CD4-positive, CD25-positive, alpha-beta regulatory T cell (primary cell): ENCODE results near the gene IREB2. TPM values are rescaled to one million over a fixed set of nuclear protein-coding genes. Genes with fewer than 3 reads are reported as not detected.

Source experiments
- ATAC-seq, 2 donors: fragments of 150-1000 bp; cut with Tn5 transposase; one replicate each; pipeline ENCODE4 v1.10.0; 2021; ENCODE audit warnings: low read depth in 2 of 2, moderate number of reproducible peaks in 2 of 2, moderate library complexity in 1 of 2
- DNase-seq, 3 donors: peaks; one replicate each; pipeline versions ENCODE4 v3.0.0 to v3.0.0-alpha.2; 2012 to 2022; ENCODE audit warnings: mixed read lengths in 1 of 3
- H3K27ac ChIP-seq: one replicate; pipeline ENCODE4 v1.7.0; 2013; ENCODE audit warnings: mild to moderate bottlenecking, low read length; ENCODE audit not compliant: insufficient read depth, poor library complexity, severe bottlenecking
- H3K27me3 ChIP-seq: one replicate; pipeline ENCODE4 v1.7.0; 2013; ENCODE audit warnings: low read length; ENCODE audit not compliant: control insufficient read depth, insufficient read depth
- H3K36me3 ChIP-seq: one replicate; pipeline ENCODE4 v1.7.0; 2013; ENCODE audit warnings: mild to moderate bottlenecking, low read length, moderate library complexity; ENCODE audit not compliant: control insufficient read depth, insufficient read depth
- H3K4me1 ChIP-seq: 2 replicates; pipeline ENCODE4 v1.7.0; 2013; ENCODE audit warnings: mild to moderate bottlenecking, low read length; ENCODE audit not compliant: insufficient read depth, control insufficient read depth, poor library complexity, severe bottlenecking
- H3K4me3 ChIP-seq: one replicate; pipeline ENCODE4 v1.7.0; 2013; ENCODE audit warnings: low read depth, mild to moderate bottlenecking, low read length, moderate library complexity
- H3K9me3 ChIP-seq, 2 experiments: 1 replicate in 1 of 2; 2 replicates in 1 of 2; pipeline ENCODE4 v1.7.0; 2013; ENCODE audit warnings: low read length in 2 of 2, mild to moderate bottlenecking in 1 of 2, moderate library complexity in 1 of 2; ENCODE audit not compliant: control insufficient read depth in 2 of 2
- H3K27ac Mint-ChIP-seq, 3 donors: one replicate each; pipeline ENCODE4 v1.8.0; 2020 to 2022; ENCODE audit warnings: mild to moderate bottlenecking in 3 of 3, mixed read lengths in 3 of 3, moderate library complexity in 2 of 3
- H3K27me3 Mint-ChIP-seq: one replicate; pipeline ENCODE4 v1.8.0; 2022; ENCODE audit warnings: mild to moderate bottlenecking, mixed read lengths
- H3K36me3 Mint-ChIP-seq: one replicate; pipeline ENCODE4 v1.8.0; 2020; ENCODE audit warnings: mixed read lengths
- H3K4me1 Mint-ChIP-seq, 4 donors: one replicate each; pipeline ENCODE4 v1.8.0; 2020 to 2022; ENCODE audit warnings: mixed read lengths in 4 of 4, mild to moderate bottlenecking in 1 of 4
- H3K4me3 Mint-ChIP-seq, 4 donors: one replicate each; pipeline ENCODE4 v1.8.0; 2020 to 2022; ENCODE audit warnings: mild to moderate bottlenecking in 4 of 4, mixed read lengths in 4 of 4, moderate library complexity in 3 of 4
- H3K9me3 Mint-ChIP-seq, 7 donors: one replicate each; pipeline ENCODE4 v1.8.0; 2020 to 2022; ENCODE audit warnings: mixed read lengths in 7 of 7, mild to moderate bottlenecking in 3 of 7, moderate library complexity in 2 of 7
- polyA plus RNA-seq, 4 donors: library from polyadenylated mRNA; unstranded; fragments of 300-500 nt; fragmentation: Illumina TruSeq; gene quantifications; one replicate each; pipeline ENCODE4 v1.2.3, GENCODE V29; 2021
- total RNA-seq: library from RNA; stranded (reverse); gene quantifications from one replicate; pipeline ENCODE4 v1.2.3, GENCODE V29; 2022

IREB2 gene
- total and polyA plus RNA-seq, 5 donors from 2014 or later, result 16.3 to 58.3 (median 18.7) TPM

DNA sequence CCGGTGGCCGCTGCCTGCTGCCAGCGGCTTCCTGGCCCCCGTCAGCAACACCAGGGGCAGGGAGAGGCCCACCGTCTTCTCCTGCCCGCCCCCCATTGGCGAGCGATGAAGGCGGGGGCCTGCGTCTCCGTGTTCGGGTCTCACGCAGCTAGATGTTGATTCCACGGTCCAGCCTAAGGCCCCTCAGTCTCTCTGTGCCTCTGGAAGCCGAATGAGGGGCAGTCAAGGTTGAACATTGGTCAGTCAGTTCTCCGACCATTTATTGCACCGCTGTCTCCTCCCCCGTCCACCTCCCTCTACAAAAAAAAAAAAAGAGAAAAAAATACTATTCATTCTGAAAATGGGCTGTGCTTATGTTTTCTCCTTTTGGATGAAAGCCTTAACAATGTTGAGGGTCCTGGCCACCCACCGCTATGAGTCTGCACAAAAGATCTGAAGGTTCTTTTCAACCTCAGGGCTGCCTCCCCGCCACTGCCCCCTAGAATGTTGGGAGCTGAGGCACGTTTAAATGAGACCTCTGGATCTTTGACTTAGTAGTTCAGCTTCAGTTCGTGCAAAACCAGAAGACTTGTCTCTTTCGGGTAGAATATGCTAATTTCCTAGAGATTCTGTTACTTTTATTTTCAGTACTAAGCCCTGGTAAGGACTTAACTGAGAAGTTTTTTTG, 736 bp downstream of the IREB2 start:
- DNase-seq (peak; percentile 5 to 53 (median 8)), ATAC-seq (no peak)
- Mint-ChIP-seq H3K4me3 (peak overlapping the region; percentile 96 to 99 (median 98)), H3K4me1 (peaks cover 27 to 61% (median 45%) of the 10 kb centered on the region in 4 donors), H3K9me3 (no peaks in the 10 kb centered on the region), H3K36me3 (peaks cover 18% of the 10 kb centered on the region), H3K27me3 (peaks cover 9% of the 10 kb centered on the region), H3K27ac (peak overlapping the region; percentile 95 to 99 (median 96))
- H3K9me3 ChIP-seq, result no peaks in the 10 kb centered on the region
- H3K4me1 ChIP-seq, result peaks cover 51% of the 10 kb centered on the region
- H3K27me3 ChIP-seq, result no peaks in the 10 kb centered on the region
- peaks cover 22% of the 10 kb centered on the region for H3K36me3 ChIP-seq
- H3K27ac ChIP-seq, result peak overlapping the region; percentile 92
- peak overlapping the region; percentile 72 for H3K4me3 ChIP-seq

DNA sequence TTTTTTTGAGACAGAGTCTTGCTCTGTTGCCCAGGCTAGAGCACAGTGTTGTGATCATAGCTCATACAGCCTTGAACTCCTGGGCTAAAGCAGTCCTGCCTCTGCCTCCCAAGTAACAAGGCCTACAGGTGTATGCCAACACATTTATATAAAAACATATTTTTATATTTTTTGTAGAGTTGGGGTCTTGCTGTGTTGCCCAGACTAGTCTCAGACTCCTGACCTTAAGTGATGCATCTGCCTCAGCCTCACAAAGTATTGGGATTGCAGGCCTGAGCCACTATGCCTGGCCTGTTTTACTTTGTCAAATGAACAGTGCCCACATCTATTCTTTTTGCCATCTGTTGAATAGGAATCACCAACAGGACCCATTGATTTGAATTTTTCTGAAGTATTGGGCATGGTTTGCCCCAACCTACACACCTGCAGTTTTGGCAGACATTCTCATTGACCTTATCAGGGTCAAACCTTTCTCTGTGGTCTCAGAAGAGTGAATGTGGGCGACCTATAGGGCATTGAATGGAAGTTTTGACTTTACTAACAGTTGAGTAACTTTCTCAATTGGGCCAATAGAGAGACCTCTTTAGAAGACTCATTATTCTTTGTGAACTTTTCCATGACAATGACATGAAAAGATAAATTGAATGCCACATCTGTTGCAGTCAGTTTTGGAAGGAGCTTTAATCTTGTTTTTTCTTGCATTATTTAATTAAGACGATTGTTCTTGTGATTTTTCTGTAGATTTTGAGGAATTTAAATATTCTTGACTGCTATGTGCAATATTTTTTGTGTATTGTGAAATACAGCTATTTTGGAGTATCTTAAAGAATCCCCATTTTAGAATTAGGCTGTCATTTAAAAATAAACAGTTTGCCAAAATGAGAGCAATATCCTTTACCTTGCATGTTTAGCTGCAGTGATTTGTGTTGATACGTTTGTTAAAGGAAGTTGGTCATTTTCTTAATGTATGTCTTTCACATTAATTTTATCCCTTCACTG, 2.7 kb downstream of the IREB2 start:
- peaks cover 34% of the 10 kb centered on the region for H3K36me3 ChIP-seq
- Mint-ChIP-seq H3K9me3 (no peaks in the 10 kb centered on the region), H3K27ac (peak overlapping the region in 2 of 3 donors; percentile 41 to 46), H3K4me1 (peaks cover 27 to 74% (median 54%) of the 10 kb centered on the region in 4 donors), H3K4me3 (peak overlapping the region; percentile 46 to 98 (median 90)), H3K36me3 (peaks cover 29% of the 10 kb centered on the region), H3K27me3 (peaks cover 9% of the 10 kb centered on the region)
- peak overlapping the region; percentile 33 for H3K4me3 ChIP-seq
- DNase-seq, result no peak
- H3K27me3 ChIP-seq, result no peaks in the 10 kb centered on the region
- peaks cover 51% of the 10 kb centered on the region for H3K4me1 ChIP-seq
- ATAC-seq, result no peak
- no peaks in the 10 kb centered on the region for H3K9me3 ChIP-seq
- H3K27ac ChIP-seq, result no peak overlapping the region

GRCh38 chr15:78444255-78444654, 6.2 kb downstream of the IREB2 start:
- H3K36me3 ChIP-seq, result peaks cover 55% of the 10 kb centered on the region
- H3K4me1 ChIP-seq, result peaks cover 42% of the 10 kb centered on the region
- Mint-ChIP-seq H3K27me3 (no peaks in the 10 kb centered on the region), H3K4me3 (peak overlapping the region in 2 of 4 donors; percentile 32 to 82), H3K27ac (peak overlapping the region in 2 of 3 donors; percentile 12 to 53), H3K4me1 (peaks cover 33 to 82% (median 63%) of the 10 kb centered on the region in 4 donors), H3K36me3 (peaks cover 47% of the 10 kb centered on the region), H3K9me3 (no peaks in the 10 kb centered on the region)
- no peaks in the 10 kb centered on the region for H3K27me3 ChIP-seq
- ATAC-seq (no peak), DNase-seq (no peak)
- H3K27ac ChIP-seq, result no peak overlapping the region
- no peaks in the 10 kb centered on the region for H3K9me3 ChIP-seq
- no peak overlapping the region for H3K4me3 ChIP-seq

GRCh38 chr15:78445875-78446274, 7.9 kb downstream of the IREB2 start:
- Mint-ChIP-seq H3K27ac (peak overlapping the region in 1 of 3 donors; percentile 44), H3K27me3 (no peaks in the 10 kb centered on the region), H3K36me3 (peaks cover 56% of the 10 kb centered on the region), H3K4me3 (no peak overlapping the region), H3K9me3 (no peaks in the 10 kb centered on the region), H3K4me1 (peaks cover 38 to 81% (median 64%) of the 10 kb centered on the region in 4 donors)
- ATAC-seq, result no peak
- no peak for DNase-seq
- Histone ChIP-seq H3K27ac (no peak overlapping the region), H3K9me3 (no peaks in the 10 kb centered on the region), H3K4me3 (no peak overlapping the region), H3K4me1 (peaks cover 27% of the 10 kb centered on the region), H3K27me3 (no peaks in the 10 kb centered on the region), H3K36me3 (peaks cover 52% of the 10 kb centered on the region)

- H3K36me3 ChIP-seq, result peaks cover 49% of the 10 kb centered on the region
- no peak for ATAC-seq
- H3K4me3 Mint-ChIP-seq, result peak overlapping the region in 1 of 4 donors; percentile 3
- no peak overlapping the region for H3K27ac ChIP-seq
- H3K27me3 ChIP-seq, result no peaks in the 10 kb centered on the region
- peaks cover 33 to 75% (median 58%) of the 10 kb centered on the region in 4 donors for H3K4me1 Mint-ChIP-seq
- H3K27me3 Mint-ChIP-seq, result no peaks in the 10 kb centered on the region
- H3K4me3 ChIP-seq, result no peak overlapping the region
- peak overlapping the region in 1 of 3 donors; percentile 44 for H3K27ac Mint-ChIP-seq
- no peaks in the 10 kb centered on the region for H3K9me3 ChIP-seq
- no peaks in the 10 kb centered on the region for H3K9me3 Mint-ChIP-seq
- peaks cover 20% of the 10 kb centered on the region for H3K4me1 ChIP-seq
- DNase-seq, result no peak
- H3K36me3 Mint-ChIP-seq, result peaks cover 50% of the 10 kb centered on the region
Observed at GRCh38 chr15:78446551-78446950, 8.5 kb downstream of the IREB2 start.

DNA sequence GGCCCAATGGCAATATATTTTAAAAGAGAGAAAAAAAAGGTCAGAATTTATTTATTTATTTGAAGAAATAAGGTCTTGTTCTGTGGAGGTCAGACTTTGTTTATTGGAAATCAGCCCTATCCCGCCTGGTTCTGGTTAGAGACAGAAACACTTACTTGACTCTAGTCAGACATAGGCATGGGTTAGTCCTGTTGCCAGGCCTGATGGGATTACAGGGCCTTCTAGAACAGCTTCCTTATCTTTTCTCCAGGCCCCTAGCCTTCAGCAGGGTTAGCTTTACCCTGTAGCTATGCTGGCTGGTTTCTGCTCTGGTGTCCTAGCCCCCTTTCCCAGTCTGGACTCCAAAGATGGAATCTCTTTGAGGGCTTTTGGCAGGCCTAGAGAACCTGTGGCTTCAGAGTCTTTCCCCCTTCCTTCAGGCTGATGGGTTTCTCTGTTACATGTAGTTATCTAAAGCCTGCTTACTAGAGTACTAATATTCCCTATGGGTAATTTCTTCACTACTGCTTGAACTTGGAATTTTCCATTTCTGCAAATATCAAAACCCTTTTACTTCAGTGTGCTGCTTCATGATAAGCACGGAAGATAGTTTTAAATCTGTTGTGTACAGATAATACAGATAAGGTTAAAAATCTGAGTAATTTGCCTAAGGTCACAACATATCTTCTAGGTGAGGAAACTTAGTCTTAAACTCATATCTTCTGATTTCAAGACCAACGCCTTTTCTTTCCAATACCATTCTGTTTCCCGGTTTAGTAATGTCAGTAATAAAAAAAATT, 10.6 kb downstream of the IREB2 start:
- Mint-ChIP-seq H3K4me3 (peak overlapping the region in 2 of 4 donors; percentile 16 to 39), H3K27me3 (no peaks in the 10 kb centered on the region), H3K4me1 (peaks cover 40 to 77% (median 62%) of the 10 kb centered on the region in 4 donors), H3K27ac (peak overlapping the region in 1 of 3 donors; percentile 71), H3K36me3 (peaks cover 41% of the 10 kb centered on the region), H3K9me3 (no peaks in the 10 kb centered on the region)
- Histone ChIP-seq H3K36me3 (peaks cover 40% of the 10 kb centered on the region), H3K4me1 (peaks cover 15% of the 10 kb centered on the region), H3K27me3 (no peaks in the 10 kb centered on the region), H3K4me3 (no peak overlapping the region), H3K27ac (no peak overlapping the region), H3K9me3 (no peaks in the 10 kb centered on the region)
- no peak for ATAC-seq
- DNase-seq, result no peak
